Myocyte (in vitro differentiated cells): ENCODE results near the gene CCDC6. TPM values are rescaled to one million over a fixed set of nuclear protein-coding genes. Genes with fewer than 3 reads are reported as not detected.
"Not testable (repeated sequence)": the region's sequence is repeated elsewhere in the genome, so short reads cannot be mapped to it uniquely, and the experiment has no call there.

ENCODE experiments used
- DNase-seq: peaks from one replicate; pipeline ENCODE4 v3.0.0-alpha.2; 2012; ENCODE audit warnings: low read depth
- total RNA-seq: library from RNA; depleted of rRNA; stranded (reverse); fragments of >200 nt; gene quantifications from 2 replicates; pipeline ENCODE4 v1.2.3, GENCODE V29; 2014

Gene CCDC6
- total RNA-seq, 1 donor from 2014 or later = 19.4 TPM

- no peak for DNase-seq
Observed at GRCh38 chr10:59770689-59771088, 135.7 kb downstream of the CCDC6 start.

DNA sequence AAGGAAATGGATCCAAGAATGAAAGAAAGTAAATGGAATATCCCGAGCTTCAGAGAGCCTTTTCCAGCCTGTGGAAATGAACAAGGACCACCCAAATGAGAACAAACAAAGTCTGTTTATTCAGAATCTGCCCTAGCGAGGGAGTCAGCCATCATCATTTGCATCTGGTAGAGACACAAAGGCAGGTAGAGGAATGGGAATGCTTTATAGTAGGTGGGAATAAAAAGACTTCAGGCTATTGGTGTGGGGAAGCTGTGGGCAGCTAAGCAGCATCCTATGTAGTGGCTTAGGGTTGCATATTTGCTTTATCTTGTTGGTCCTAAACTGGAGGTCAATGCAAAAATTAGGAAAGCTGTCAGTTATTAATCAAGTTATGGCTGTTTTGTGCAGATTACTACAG is 143.9 kb downstream of the CCDC6 start:
- DNase-seq = no peak

GRCh38 chr10:59757966-59758365 is 148.4 kb downstream of the CCDC6 start:
- no peak for DNase-seq

GRCh38 chr10:59754951-59755350 is 151.4 kb downstream of the CCDC6 start:
- peak; percentile 14 for DNase-seq

DNA sequence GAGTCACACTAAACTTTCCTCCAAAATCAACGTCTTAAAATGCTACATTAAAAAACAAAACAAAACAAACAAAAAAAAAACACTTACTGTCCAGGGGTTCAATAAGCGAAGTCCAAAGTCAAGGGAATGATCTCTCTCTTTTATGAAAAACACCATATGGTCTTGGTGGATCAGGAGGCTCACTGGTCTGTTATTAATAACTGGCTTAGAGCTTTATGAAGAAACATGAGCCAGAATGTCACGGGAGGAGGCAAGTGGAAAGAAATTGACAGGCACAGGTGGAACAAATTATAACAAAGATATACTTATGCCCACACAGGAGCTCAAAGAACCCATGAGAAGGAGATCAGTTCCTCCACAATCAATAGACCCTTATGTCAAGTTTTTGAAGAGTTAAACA is 153.1 kb downstream of the CCDC6 start, which contains the start of gene MRLN:
Gene MRLN (minus strand): TSS at position 189 of the 400 bp plus-strand sequence.
- DNase-seq = peak; percentile 96

DNA sequence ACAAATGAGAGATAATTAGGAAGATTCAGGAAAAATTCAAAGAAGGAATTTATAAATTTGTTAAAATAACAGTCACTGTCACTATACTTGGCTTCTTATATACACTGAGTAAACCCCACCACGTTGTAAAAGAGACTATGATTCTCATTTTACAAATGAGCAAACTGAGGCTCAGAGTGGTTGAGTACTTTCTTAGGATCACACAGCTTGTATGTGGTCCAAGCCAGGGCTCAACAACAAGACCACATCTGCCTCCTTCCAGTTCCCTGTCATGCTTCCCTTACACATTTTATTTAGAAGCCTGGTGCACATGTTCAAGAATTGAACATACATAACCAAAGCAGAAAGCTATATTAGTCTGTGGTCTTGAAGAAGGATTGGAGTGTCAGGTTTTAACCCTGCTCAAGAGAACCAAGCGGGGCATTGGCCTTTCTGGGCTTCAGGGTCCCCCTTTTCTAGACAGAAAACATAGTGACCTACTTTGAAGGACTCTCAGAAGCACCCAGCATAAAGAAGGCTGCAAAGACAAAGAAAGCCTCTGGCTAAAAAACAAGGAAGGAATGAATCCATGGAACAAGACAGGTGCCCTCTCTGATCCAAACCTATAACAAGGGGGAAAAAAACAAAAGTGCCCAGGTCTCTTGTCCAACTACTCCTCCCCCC is 153.9 kb downstream of the CCDC6 start:
- DNase-seq = peak; percentile 47

DNA sequence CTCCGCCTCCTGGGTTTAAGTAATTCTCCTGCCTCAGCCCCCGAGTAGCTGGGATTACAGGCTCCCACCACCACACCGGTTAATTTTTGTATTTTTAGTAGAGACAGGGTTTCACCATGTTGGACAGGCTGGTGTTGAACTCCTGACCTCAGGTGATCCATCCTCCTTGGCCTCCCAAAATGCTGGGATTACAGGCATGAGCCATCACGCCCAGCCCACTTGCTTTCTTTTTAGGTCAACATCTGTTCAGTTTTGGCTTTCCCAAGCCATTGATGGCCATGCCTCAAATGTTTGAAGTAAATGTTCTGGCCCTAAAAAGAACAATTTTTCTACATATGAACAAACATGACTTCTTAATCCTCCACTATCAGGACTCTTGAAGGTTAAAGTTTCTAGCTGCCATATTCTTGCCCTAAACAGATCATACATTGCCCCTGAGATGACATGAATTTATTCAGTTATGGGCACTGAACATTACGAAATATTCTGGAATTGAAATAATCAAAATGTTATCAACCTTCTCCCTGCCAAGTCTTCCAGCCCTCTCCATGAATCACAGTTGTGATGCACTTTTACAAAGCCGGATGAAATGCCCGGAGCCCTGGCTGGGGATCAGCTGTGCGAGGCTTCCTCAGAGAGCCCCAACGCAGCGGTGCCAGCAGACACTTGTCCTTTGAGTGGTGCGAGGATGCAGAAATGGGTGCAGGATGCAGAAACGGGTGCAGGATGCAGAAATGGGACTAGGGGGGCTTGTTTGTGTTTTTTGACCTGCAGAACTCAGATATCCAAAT is 156.0 kb downstream of the CCDC6 start:
- peak; percentile 43 for DNase-seq

GRCh38 chr10:59748834-59749233 is 157.5 kb downstream of the CCDC6 start:
- DNase-seq = no peak

GRCh38 chr10:59745163-59745650 is 161.1 kb downstream of the CCDC6 start:
- DNase-seq = no peak

DNA sequence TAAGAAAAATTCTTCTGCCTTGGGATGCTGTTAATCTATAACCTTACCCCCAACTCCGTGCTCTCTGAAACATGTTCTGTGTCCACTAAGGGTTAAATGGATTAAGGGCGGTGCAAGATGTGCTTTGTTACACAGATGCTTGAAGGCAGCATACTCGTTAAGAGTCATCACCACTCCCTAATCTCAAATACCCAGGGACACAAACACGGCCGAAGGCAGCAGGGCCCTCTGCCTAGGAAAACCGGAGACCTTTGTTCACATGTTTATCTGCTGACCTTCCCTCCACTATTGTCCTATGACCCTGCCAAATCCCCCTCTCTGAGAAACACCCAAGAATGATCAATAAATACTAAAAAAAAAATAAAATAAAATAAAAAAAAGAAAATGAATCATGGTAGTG is 161.6 kb downstream of the CCDC6 start:
- not testable (repeated sequence) for DNase-seq

DNA sequence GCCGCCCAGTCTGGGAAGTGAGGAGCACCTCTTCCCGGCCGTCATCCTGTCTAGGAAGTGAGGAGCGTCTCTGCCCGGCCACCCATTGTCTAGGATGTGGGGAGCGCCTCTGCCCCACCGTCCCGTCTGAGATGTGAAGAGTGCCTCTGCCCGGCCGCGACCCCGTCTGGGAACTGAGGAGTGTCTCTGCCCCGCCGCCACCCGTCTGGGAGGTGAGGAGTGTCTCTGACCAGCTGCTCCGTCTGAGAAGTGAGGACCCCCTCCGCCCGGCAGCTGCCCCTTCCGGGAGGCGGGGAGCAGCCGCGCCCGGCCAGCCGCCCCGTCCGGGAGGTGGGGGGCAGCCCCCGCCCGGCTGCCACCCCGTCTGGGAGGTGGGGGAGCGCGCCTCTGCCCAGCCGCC is 162.2 kb downstream of the CCDC6 start:
- DNase-seq = not testable (repeated sequence)

GRCh38 chr10:59741583-59741982 is 164.8 kb downstream of the CCDC6 start:
- DNase-seq = no peak

DNA sequence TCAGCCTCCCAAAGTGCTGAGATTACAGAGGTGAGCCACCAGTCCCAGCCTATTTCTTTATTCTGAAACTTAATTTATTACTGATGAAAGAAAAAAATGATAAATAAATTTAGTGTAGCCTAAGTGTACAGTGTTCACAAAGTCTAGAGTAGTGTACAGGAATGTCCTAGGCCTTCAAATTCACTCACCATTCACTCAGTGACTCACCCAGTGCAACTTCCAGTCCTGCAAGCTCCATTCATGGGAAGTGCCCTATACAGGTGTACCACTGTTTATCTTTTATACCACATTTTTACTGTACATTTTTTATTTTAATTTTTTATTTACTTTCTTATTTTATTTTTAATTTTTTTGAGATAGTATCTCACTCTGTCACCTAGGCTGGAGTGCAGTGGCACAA is 165.3 kb downstream of the CCDC6 start:
- DNase-seq = no peak

Other genes starting within 250 kb of the CCDC6 start
- 0.88 and 2.1 TPM in 2 replicates for gene SLC16A9, start 196.7 kb downstream of the CCDC6 start, total RNA-seq
- 227 and 432 TPM in 2 replicates for gene MRLN, start 153.1 kb downstream of the CCDC6 start, total RNA-seq